Panc1 (cell line): ENCODE data around the gene KCNIP4. TPM values are rescaled to one million over a fixed set of nuclear protein-coding genes. Genes with fewer than 3 reads are reported as not detected.

Source experiments
- ATAC-seq: fragments of 200-7000 bp; cut with Tn5 transposase; 2 replicates; pipeline ENCODE4 v1.9.1; 2020; ENCODE audit warnings: mild to moderate bottlenecking, moderate library complexity
- BruUV-seq: library from RNA; stranded (reverse); fragments of 400-500 nt; replicated peaks from 2 replicates; lab custom pipeline; 2021; lab: Mats Ljungman, UMichigan
- CTCF ChIA-PET: fragments of 300-600 bp; sonication (Branson Sonifier 250); formaldehyde crosslinking; loops from one replicate; lab custom pipeline; 2022; ENCODE audit warnings: antibody characterized with exemption; lab: Charles Lee
- POLR2A ChIA-PET: fragments of 300-600 bp; sonication (Branson Sonifier 250); formaldehyde crosslinking; loops from one replicate; lab custom pipeline; 2022; ENCODE audit warnings: antibody characterized with exemption; lab: Charles Lee
- DNase-seq: peaks from one replicate; pipeline ENCODE4 v3.0.0-alpha.2; 2010; ENCODE audit warnings: low read depth, low spot score
- H3K27ac ChIP-seq: 2 replicates; pipeline ENCODE4 v1.5.1; 2011; ENCODE audit warnings: mild to moderate bottlenecking, low read length, inconsistent platforms
- H3K27me3 ChIP-seq: fragments of 200-500 bp; sonication (Bioruptor generic); 2 replicates; pipeline ENCODE4 v1.6.0; 2014; ENCODE audit warnings: low read length, inconsistent platforms; ENCODE audit not compliant: control insufficient read depth, insufficient read depth
- H3K36me3 ChIP-seq: fragments of 200-500 bp; sonication (Bioruptor generic); 2 replicates; pipeline ENCODE4 v1.5.1; 2014; ENCODE audit warnings: inconsistent platforms, mild to moderate bottlenecking, low read length, moderate library complexity; ENCODE audit not compliant: control insufficient read depth, insufficient read depth
- H3K4me1 ChIP-seq: 2 replicates; pipeline ENCODE4 v1.5.1; 2011; ENCODE audit warnings: inconsistent platforms, mild to moderate bottlenecking, low read length, moderate library complexity; ENCODE audit not compliant: control insufficient read depth, insufficient read depth
- H3K4me3 ChIP-seq, 2 experiments: 2 replicates each; pipeline ENCODE4 v1.5.1; 2011 to 2012; ENCODE audit warnings: low read depth in 2 of 2, low read length in 2 of 2, mild to moderate bottlenecking in 2 of 2, inconsistent platforms in 1 of 2, moderate library complexity in 1 of 2
- H3K9me3 ChIP-seq: fragments of 200-500 bp; sonication (Bioruptor generic); 2 replicates; pipeline ENCODE4 v1.5.1; 2014; ENCODE audit warnings: low read depth, mild to moderate bottlenecking, inconsistent platforms, low read length, moderate library complexity; ENCODE audit not compliant: control insufficient read depth, insufficient read depth
- POLR2AphosphoS5 ChIP-seq: IDR thresholded peaks from 2 replicates; pipeline ENCODE4 v1.6.1; 2012; ENCODE audit warnings: mild to moderate bottlenecking, low read depth, low read length, moderate library complexity
- REST ChIP-seq, 2 experiments: IDR thresholded peaks; 2 replicates each; pipeline ENCODE4 v1.6.1; 2011 to 2012; ENCODE audit warnings: low read depth in 2 of 2, control low read depth in 1 of 2, low read length in 1 of 2, mild to moderate bottlenecking in 1 of 2, moderate library complexity in 1 of 2; ENCODE audit not compliant: insufficient read depth in 1 of 2
- SIN3A ChIP-seq: IDR thresholded peaks from 2 replicates; pipeline ENCODE4 v1.6.1; 2012; ENCODE audit warnings: low read depth, mild to moderate bottlenecking, low read length, moderate library complexity, borderline replicate concordance; ENCODE audit not compliant: insufficient read depth
- TCF7L2 ChIP-seq: IDR thresholded peaks from 2 replicates; pipeline ENCODE4 v1.6.1; 2011; ENCODE audit warnings: mild to moderate bottlenecking, low read depth, low read length, inconsistent platforms
- in situ Hi-C: cut with HindIII; loops from 2 replicates; pipeline ENCODE4 v1.10.0; 2016; ENCODE audit warnings: low sequenced_read_pairs, low pct_unique_long_range_greater_than_20kb
- intact Hi-C: fragments of 100-400 bp; cut with micrococcal nuclease; formaldehyde crosslinking; loops from one replicate; pipeline ENCODE4 v1.10.0; 2022; ENCODE audit not compliant: unreplicated experiment
- total RNA-seq: library from RNA; stranded (reverse); gene quantifications from one replicate; pipeline ENCODE4 v1.2.1, GENCODE V29; 2021; ENCODE audit not compliant: unreplicated experiment
- TF ChIP-seq, protein P1 (sequence below): fragments of 450-650 bp; IDR thresholded peaks from 2 replicates; pipeline ENCODE4 v1.5.1; 2017; ENCODE audit warnings: mild to moderate bottlenecking

Gene KCNIP4
- total RNA-seq, 1 experiment from 2014 or later = not detected

- POLR2A ChIA-PET = no interaction called here
- H3K4me1 ChIP-seq = no peaks in the 10 kb centered on the region
- ATAC-seq (no peak), DNase-seq (no peak)
- intact Hi-C loops (no loop called here), in situ Hi-C loops (no loop called here)
- H3K9me3 ChIP-seq = no peaks in the 10 kb centered on the region
- H3K27me3 ChIP-seq = no peaks in the 10 kb centered on the region
- no TSS peak for BruUV-seq
- TF ChIP-seq TCF7L2 = no peak
- TF ChIP-seq, protein P1, sequence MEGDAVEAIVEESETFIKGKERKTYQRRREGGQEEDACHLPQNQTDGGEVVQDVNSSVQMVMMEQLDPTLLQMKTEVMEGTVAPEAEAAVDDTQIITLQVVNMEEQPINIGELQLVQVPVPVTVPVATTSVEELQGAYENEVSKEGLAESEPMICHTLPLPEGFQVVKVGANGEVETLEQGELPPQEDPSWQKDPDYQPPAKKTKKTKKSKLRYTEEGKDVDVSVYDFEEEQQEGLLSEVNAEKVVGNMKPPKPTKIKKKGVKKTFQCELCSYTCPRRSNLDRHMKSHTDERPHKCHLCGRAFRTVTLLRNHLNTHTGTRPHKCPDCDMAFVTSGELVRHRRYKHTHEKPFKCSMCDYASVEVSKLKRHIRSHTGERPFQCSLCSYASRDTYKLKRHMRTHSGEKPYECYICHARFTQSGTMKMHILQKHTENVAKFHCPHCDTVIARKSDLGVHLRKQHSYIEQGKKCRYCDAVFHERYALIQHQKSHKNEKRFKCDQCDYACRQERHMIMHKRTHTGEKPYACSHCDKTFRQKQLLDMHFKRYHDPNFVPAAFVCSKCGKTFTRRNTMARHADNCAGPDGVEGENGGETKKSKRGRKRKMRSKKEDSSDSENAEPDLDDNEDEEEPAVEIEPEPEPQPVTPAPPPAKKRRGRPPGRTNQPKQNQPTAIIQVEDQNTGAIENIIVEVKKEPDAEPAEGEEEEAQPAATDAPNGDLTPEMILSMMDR = no peak
- no peak for TF ChIP-seq POLR2AphosphoS5
- no peak for TF ChIP-seq REST (IDR thresholded peaks at IDR 0.05; ENCODE audit: insufficient read depth in 1 of 2, low read depth in 2 of 2, low read length in 1 of 2)
- TF ChIP-seq SIN3A = no peak
- no peak overlapping the region for H3K4me3 ChIP-seq
- H3K36me3 ChIP-seq = no peaks in the 10 kb centered on the region
- CTCF ChIA-PET = no interaction called here
- H3K27ac ChIP-seq = no peak overlapping the region
Observed at GRCh38 chr4:21845663-21846062, 102.9 kb downstream of the KCNIP4 start.

- no peaks in the 10 kb centered on the region for H3K4me1 ChIP-seq
- in situ Hi-C loops (no loop called here), intact Hi-C loops (no loop called here)
- no peaks in the 10 kb centered on the region for H3K27me3 ChIP-seq
- CTCF ChIA-PET = no interaction called here
- H3K4me3 ChIP-seq = no peak overlapping the region
- no TSS peak for BruUV-seq
- TF ChIP-seq TCF7L2 = no peak
- TF ChIP-seq POLR2AphosphoS5 = no peak
- TF ChIP-seq, protein P1 = no peak
- no peak for TF ChIP-seq SIN3A
- TF ChIP-seq REST (IDR thresholded peaks at IDR 0.05; ENCODE audit: insufficient read depth in 1 of 2, low read depth in 2 of 2, low read length in 1 of 2) = no peak
- H3K9me3 ChIP-seq = no peaks in the 10 kb centered on the region
- DNase-seq (no peak), ATAC-seq (no peak)
- POLR2A ChIA-PET = no interaction called here
- no peak overlapping the region for H3K27ac ChIP-seq
- H3K36me3 ChIP-seq = no peaks in the 10 kb centered on the region
Observed at GRCh38 chr4:21835712-21836111, 112.9 kb downstream of the KCNIP4 start.
